Measurements from ENCODE around the gene NELFCD.

The NELFCD gene

GRCh38 chr20:59017493-59018231 lies 36.6 kb downstream of the NELFCD start:
- TF ChIP-seq CTCF (IDR thresholded peaks at IDR 0.05; ENCODE audit: extremely low read depth, missing control alignments): no peak
- no peak for DNase-seq (ENCODE audit: low spot score)

GRCh38 chr20:59018817-59019216 lies 37.8 kb downstream of the NELFCD start:
- no peak for TF ChIP-seq CTCF (IDR thresholded peaks at IDR 0.05; ENCODE audit: extremely low read depth, missing control alignments)

GRCh38 chr20:59019217-59019616 lies 38.2 kb downstream of the NELFCD start, which contains the start of gene TUBB1:
Gene TUBB1, plus strand, starts transcription at chr20:59019429. Its CDS starts 94 bp downstream, at chr20:59019523.
- DNase-seq (ENCODE audit: low spot score): no peak
- TF ChIP-seq CTCF (IDR thresholded peaks at IDR 0.05; ENCODE audit: extremely low read depth, missing control alignments): no peak

More at GRCh38 chr20:59018817-59019216, 37.8 kb downstream of the NELFCD start:
- DNase-seq (ENCODE audit: low spot score): no peak

GRCh38 chr20:59020938-59021551 lies 40.0 kb downstream of the NELFCD start:
- DNase-seq (ENCODE audit: low spot score): no peak
- no peak for TF ChIP-seq CTCF (IDR thresholded peaks at IDR 0.05; ENCODE audit: extremely low read depth, missing control alignments)

- no peak for TF ChIP-seq CTCF (IDR thresholded peaks at IDR 0.05; ENCODE audit: extremely low read depth, missing control alignments)
Observed at GRCh38 chr20:59022754-59023153, 41.7 kb downstream of the NELFCD start.

GRCh38 chr20:59023616-59024015 lies 42.6 kb downstream of the NELFCD start:
- TF ChIP-seq CTCF (IDR thresholded peaks at IDR 0.05; ENCODE audit: extremely low read depth, missing control alignments): no peak
- DNase-seq (ENCODE audit: low spot score): no peak

More at GRCh38 chr20:59022754-59023153, 41.7 kb downstream of the NELFCD start:
- DNase-seq (ENCODE audit: low spot score): no peak

GRCh38 chr20:59024111-59024530 lies 43.1 kb downstream of the NELFCD start:
- no peak for DNase-seq (ENCODE audit: low spot score)
- no peak for TF ChIP-seq CTCF (IDR thresholded peaks at IDR 0.05; ENCODE audit: extremely low read depth, missing control alignments)
